HG03025 (cell line): Measurements from ENCODE around the gene SMYD3.
A peak's percentile ranks its signal among the peaks of the same experiment; 100 is the strongest.
"Not testable (repeated sequence)": the region's sequence is repeated elsewhere in the genome, so short reads cannot be mapped to it uniquely, and the experiment has no call there.

Source experiments
- ATAC-seq: cut with Tn5 transposase; IDR thresholded peaks from one replicate; pipeline ENCODE4 v1.9.1; 2021; ENCODE audit warnings: mild to moderate bottlenecking, moderate library complexity; ENCODE audit not compliant: unreplicated experiment, low FRiP score

SMYD3 gene

GRCh38 chr1:246063013-246063616 lies 444.0 kb downstream of the SMYD3 start:
- no peak for ATAC-seq

GRCh38 chr1:246058466-246058865 lies 448.6 kb downstream of the SMYD3 start:
- no peak for ATAC-seq

- no peak for ATAC-seq
These were observed 454.5 kb downstream of the SMYD3 start for GRCh38 chr1:246052603-246053002.

- ATAC-seq = no peak
These were observed 455.1 kb downstream of the SMYD3 start for GRCh38 chr1:246051909-246052518.

GRCh38 chr1:246048693-246049092 lies 458.4 kb downstream of the SMYD3 start:
- ATAC-seq = no peak

- ATAC-seq = no peak
These were observed 463.5 kb downstream of the SMYD3 start for GRCh38 chr1:246043556-246043955.

- no peak for ATAC-seq
These were observed 465.7 kb downstream of the SMYD3 start for GRCh38 chr1:246041360-246041759.

GRCh38 chr1:246040200-246040890 lies 466.7 kb downstream of the SMYD3 start:
- no peak for ATAC-seq

GRCh38 chr1:246039584-246039983 lies 467.5 kb downstream of the SMYD3 start:
- no peak for ATAC-seq

GRCh38 chr1:246037832-246038231 lies 469.2 kb downstream of the SMYD3 start:
- no peak for ATAC-seq

- no peak for ATAC-seq
These were observed 470.9 kb downstream of the SMYD3 start for GRCh38 chr1:246036175-246036574.

- ATAC-seq = no peak
These were observed 472.0 kb downstream of the SMYD3 start for GRCh38 chr1:246035060-246035541.

GRCh38 chr1:246034630-246035029 lies 472.4 kb downstream of the SMYD3 start:
- no peak for ATAC-seq

GRCh38 chr1:246032984-246033383 lies 474.1 kb downstream of the SMYD3 start:
- no peak for ATAC-seq

GRCh38 chr1:246032031-246032551 lies 475.0 kb downstream of the SMYD3 start:
- no peak for ATAC-seq

GRCh38 chr1:246029616-246030015 lies 477.5 kb downstream of the SMYD3 start:
- no peak for ATAC-seq

- ATAC-seq = not testable (repeated sequence)
These were observed 483.0 kb downstream of the SMYD3 start for GRCh38 chr1:246024118-246024517.

- ATAC-seq = peak; percentile 49
These were observed 486.7 kb downstream of the SMYD3 start for GRCh38 chr1:246020211-246020954.

- ATAC-seq = no peak
These were observed 488.9 kb downstream of the SMYD3 start for GRCh38 chr1:246018146-246018545.

- no peak for ATAC-seq
These were observed 494.7 kb downstream of the SMYD3 start for GRCh38 chr1:246012341-246012740.

GRCh38 chr1:246010386-246010785 lies 496.7 kb downstream of the SMYD3 start:
- ATAC-seq = no peak
